Dermis microvascular lymphatic vessel endothelial cell (primary cell): ENCODE measurements around the gene WIPF2. TPM values are rescaled to one million over a fixed set of nuclear protein-coding genes. Genes with fewer than 3 reads are reported as not detected.

ENCODE experiments used
- DNase-seq, 2 donors: peaks; one replicate each; pipeline versions ENCODE4 v3.0.0 to v3.0.0-alpha.2; 2010; ENCODE audit warnings: low read depth in 2 of 2
- total RNA-seq: library from RNA; depleted of rRNA; stranded (reverse); fragments of >200 nt; gene quantifications from 2 replicates; pipeline ENCODE4 v1.2.1, GENCODE V29; 2014

WIPF2 gene
- total RNA-seq, 1 donor from 2014 or later, result 4.7 TPM

GRCh38 chr17:40325156-40326013 lies 106.3 kb downstream of the WIPF2 start:
- no peak for DNase-seq

GRCh38 chr17:40326014-40326831 lies 107.1 kb downstream of the WIPF2 start:
- DNase-seq, result peak in 1 of 2 donors; percentile 64

- no peak for DNase-seq
Observed at GRCh38 chr17:40326832-40327199, 107.7 kb downstream of the WIPF2 start.

- no peak for DNase-seq
Observed at GRCh38 chr17:40327244-40327729, 108.2 kb downstream of the WIPF2 start.

GRCh38 chr17:40327735-40328385 lies 108.8 kb downstream of the WIPF2 start:
- DNase-seq, result no peak

GRCh38 chr17:40328386-40328766 lies 109.3 kb downstream of the WIPF2 start:
- DNase-seq, result no peak

- DNase-seq, result no peak
Observed at GRCh38 chr17:40329839-40330794, 111.0 kb downstream of the WIPF2 start.

- no peak for DNase-seq
Observed at GRCh38 chr17:40330850-40331470, 111.9 kb downstream of the WIPF2 start.

GRCh38 chr17:40331743-40332641 lies 112.9 kb downstream of the WIPF2 start:
- DNase-seq, result peak; percentile 74 to 75

Other genes with a start within 250 kb of the WIPF2 start
- 95.8 and 100 TPM in 2 replicates for gene PSMD3, start 238.5 kb upstream of the WIPF2 start, total RNA-seq
- gene CSF3, start 203.9 kb upstream of the WIPF2 start, total RNA-seq, result 0.13 and 0.90 TPM in 2 replicates
- 32.5 and 49.8 TPM in 2 replicates for gene MED24, start 164.9 kb upstream of the WIPF2 start, total RNA-seq
- gene THRA, start 156.3 kb upstream of the WIPF2 start, total RNA-seq, result 11.9 and 19.7 TPM in 2 replicates
- 0.77 and 2.4 TPM in 2 replicates for gene NR1D1, start 118.7 kb upstream of the WIPF2 start, total RNA-seq
- 29.0 and 32.0 TPM in 2 replicates for gene MSL1, start 97.3 kb upstream of the WIPF2 start, total RNA-seq
- gene CASC3, start 78.8 kb upstream of the WIPF2 start, total RNA-seq, result 19.4 and 20.7 TPM in 2 replicates
- 0.39 and 0.89 TPM in 2 replicates for gene RAPGEFL1, start 41.8 kb upstream of the WIPF2 start, total RNA-seq
- 8.1 and 15.3 TPM in 2 replicates for gene CDC6, start 68.6 kb downstream of the WIPF2 start, total RNA-seq
- 5.1 and 10.9 TPM in 2 replicates for gene RARA, start 89.9 kb downstream of the WIPF2 start, total RNA-seq
- 1.8 and 3.7 TPM in 2 replicates for gene GJD3, start 145.4 kb downstream of the WIPF2 start, total RNA-seq
- gene TOP2A, start 198.6 kb downstream of the WIPF2 start, total RNA-seq, result 27.7 and 65.5 TPM in 2 replicates
- 189 and 415 TPM in 2 replicates for gene IGFBP4, start 224.1 kb downstream of the WIPF2 start, total RNA-seq